Mesothelial cell of epicardium (in vitro differentiated cells): ENCODE measurements around the gene FNBP1. TPM values are rescaled to one million over a fixed set of nuclear protein-coding genes. Genes with fewer than 3 reads are reported as not detected.

Experiments
- DNase-seq, 2 experiments: peaks; one replicate each; pipeline ENCODE4 v3.0.0; 2021; ENCODE audit warnings: low spot score in 2 of 2; ENCODE audit not compliant: unreplicated experiment in 2 of 2
- H3K27ac Mint-ChIP-seq: 2 replicates; pipeline ENCODE4 v1.8.0; 2021; ENCODE audit warnings: mixed read lengths
- H3K27me3 Mint-ChIP-seq: 2 replicates; pipeline ENCODE4 v1.8.0; 2021; ENCODE audit warnings: low read depth, mixed read lengths
- H3K36me3 Mint-ChIP-seq: 2 replicates; pipeline ENCODE4 v1.8.0; 2021; ENCODE audit warnings: mixed read lengths
- H3K4me1 Mint-ChIP-seq: 2 replicates; pipeline ENCODE4 v1.8.0; 2021; ENCODE audit warnings: mixed read lengths
- H3K4me3 Mint-ChIP-seq: 2 replicates; pipeline ENCODE4 v1.8.0; 2021; ENCODE audit warnings: mild to moderate bottlenecking, moderate library complexity, mixed read lengths
- H3K9me3 Mint-ChIP-seq: 2 replicates; pipeline ENCODE4 v1.8.0; 2021; ENCODE audit warnings: mixed read lengths
- CTCF ChIP-seq: fragments of 200-600 bp; sonication (generic); IDR thresholded peaks from one replicate; pipeline ENCODE4 v1.5.0; 2021; ENCODE audit warnings: antibody characterized with exemption; ENCODE audit not compliant: unreplicated experiment
- total RNA-seq: library from RNA; stranded (reverse); gene quantifications from 3 replicates; pipeline ENCODE4 v1.2.1, GENCODE V29; 2021

The FNBP1 gene
- total RNA-seq, 1 donor from 2014 or later, result 52.4 TPM

GRCh38 chr9:130040984-130041647, 1.9 kb downstream of the FNBP1 start:
- H3K4me1 Mint-ChIP-seq, result peaks cover 28% of the 10 kb centered on the region
- no peak for TF ChIP-seq CTCF

DNA sequence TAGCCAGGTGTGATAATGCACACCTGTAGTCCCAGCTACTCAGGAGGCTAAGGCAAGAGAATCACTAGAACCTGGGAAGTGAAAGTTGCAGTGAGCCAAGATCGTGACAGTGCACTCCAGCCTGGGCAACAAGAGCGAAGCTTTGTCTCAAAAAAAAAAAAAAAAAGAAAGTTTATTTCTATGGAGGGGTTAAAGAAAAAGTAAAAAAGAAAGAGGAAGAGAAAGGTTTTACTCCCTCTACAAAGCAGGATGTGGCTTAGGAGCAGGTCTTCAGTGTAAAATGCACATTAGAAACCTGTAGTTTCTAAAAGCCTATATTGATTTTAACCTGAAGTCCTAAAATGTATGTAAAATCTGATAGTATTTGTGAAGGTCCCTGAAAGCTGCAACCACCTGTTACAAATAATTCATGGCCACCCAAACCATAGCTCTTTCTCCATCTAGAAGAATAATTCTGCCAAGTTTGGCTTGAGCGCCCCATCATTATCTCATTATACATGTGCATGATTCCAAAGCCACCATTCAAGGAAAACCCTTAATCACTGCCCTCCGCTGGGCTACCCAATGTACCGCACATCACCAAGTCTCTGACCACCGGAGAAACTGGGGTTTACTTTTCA, 3.4 kb downstream of the FNBP1 start:
- H3K4me3 Mint-ChIP-seq, result no peak overlapping the region
- H3K27me3 Mint-ChIP-seq, result no peaks in the 10 kb centered on the region
- no peak overlapping the region for H3K27ac Mint-ChIP-seq

More at GRCh38 chr9:130040984-130041647, 1.9 kb downstream of the FNBP1 start:
- no peaks in the 10 kb centered on the region for H3K27me3 Mint-ChIP-seq
- no peak for DNase-seq
- no peak overlapping the region for H3K27ac Mint-ChIP-seq
- H3K9me3 Mint-ChIP-seq, result no peaks in the 10 kb centered on the region
- no peaks in the 10 kb centered on the region for H3K36me3 Mint-ChIP-seq
- H3K4me3 Mint-ChIP-seq, result peak overlapping the region; percentile 93

DNA sequence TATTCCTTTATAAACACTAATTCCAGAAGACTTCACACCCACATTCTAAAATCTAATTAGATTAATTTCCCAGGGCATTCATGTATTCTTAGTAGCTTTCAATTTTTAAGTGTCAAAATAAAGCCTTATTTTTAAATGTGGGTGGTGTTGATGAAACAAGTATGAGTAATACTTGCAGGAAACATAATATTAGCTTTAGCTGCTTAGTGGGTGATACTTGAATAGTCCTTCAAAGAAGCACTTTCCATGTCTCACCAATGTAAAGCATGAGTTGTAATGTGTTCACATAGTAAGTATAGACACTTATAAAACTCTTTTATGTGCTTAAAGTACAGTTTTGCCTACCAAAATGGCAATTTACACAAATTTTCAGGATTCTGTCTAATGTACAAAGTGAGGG, 6.9 kb downstream of the FNBP1 start:
- DNase-seq, result no peak
- H3K27me3 Mint-ChIP-seq, result no peaks in the 10 kb centered on the region
- H3K36me3 Mint-ChIP-seq, result peaks cover 3% of the 10 kb centered on the region
- no peak overlapping the region for H3K27ac Mint-ChIP-seq
- H3K4me3 Mint-ChIP-seq, result no peak overlapping the region
- H3K4me1 Mint-ChIP-seq, result peaks cover 6% of the 10 kb centered on the region
- TF ChIP-seq CTCF, result no peak
- no peaks in the 10 kb centered on the region for H3K9me3 Mint-ChIP-seq

More for the DNA sequence above, 3.4 kb downstream of the FNBP1 start:
- DNase-seq, result no peak
- Mint-ChIP-seq H3K36me3 (peaks cover under 1% of the 10 kb centered on the region), H3K9me3 (no peaks in the 10 kb centered on the region), H3K4me1 (peaks cover 20% of the 10 kb centered on the region)
- TF ChIP-seq CTCF, result no peak

GRCh38 chr9:130034570-130034969, 8.4 kb downstream of the FNBP1 start:
- H3K4me1 Mint-ChIP-seq, result peaks cover 4% of the 10 kb centered on the region
- H3K4me3 Mint-ChIP-seq, result no peak overlapping the region
- no peak overlapping the region for H3K27ac Mint-ChIP-seq
- no peaks in the 10 kb centered on the region for H3K9me3 Mint-ChIP-seq
- H3K27me3 Mint-ChIP-seq, result no peaks in the 10 kb centered on the region
- DNase-seq, result no peak
- peaks cover 3% of the 10 kb centered on the region for H3K36me3 Mint-ChIP-seq
- TF ChIP-seq CTCF, result no peak

DNA sequence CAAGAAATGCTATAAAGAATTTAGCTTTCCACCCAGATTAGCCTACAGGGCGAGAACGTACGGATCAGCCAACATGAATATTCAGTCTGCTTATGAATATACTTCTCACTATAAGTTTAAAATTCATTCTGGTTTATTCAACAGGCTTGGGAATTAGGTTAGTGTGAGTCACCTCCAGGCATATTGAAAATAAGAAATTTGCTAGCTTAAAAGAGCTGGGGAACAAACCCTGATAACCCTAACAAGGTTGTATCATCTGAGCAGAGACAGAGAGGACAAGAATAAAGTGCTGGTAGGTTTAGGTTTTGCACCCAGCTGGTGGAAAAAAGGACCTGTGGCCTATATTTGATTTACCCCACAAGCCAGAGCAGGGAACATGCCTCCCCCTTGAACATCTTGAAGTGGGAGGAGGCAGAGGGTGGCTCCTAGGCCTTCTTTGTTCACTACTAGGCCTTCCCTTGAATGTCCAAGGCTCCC, 12.3 kb downstream of the FNBP1 start:
- DNase-seq, result no peak
- Mint-ChIP-seq H3K9me3 (peaks cover 8% of the 10 kb centered on the region), H3K36me3 (peaks cover 3% of the 10 kb centered on the region), H3K27ac (no peak overlapping the region), H3K4me3 (no peak overlapping the region), H3K4me1 (peaks cover 4% of the 10 kb centered on the region), H3K27me3 (no peaks in the 10 kb centered on the region)
- TF ChIP-seq CTCF, result no peak
